GM23338 (cell line): ENCODE measurements around the gene GDPD2.

Experiments
- CTCF ChIP-seq, 2 experiments: fragments of 200-600 bp in 1 of 2; sonication (generic) in 1 of 2; conservative IDR thresholded peaks; 2 replicates each; pipeline versions ENCODE4 v1.5.1 to v1.6.1; 2016 to 2017; ENCODE audit warnings: antibody characterized with exemption in 2 of 2, low read depth in 2 of 2, mild to moderate bottlenecking in 2 of 2, moderate library complexity in 1 of 2
- POLR2AphosphoS5 ChIP-seq: IDR thresholded peaks from 2 replicates; pipeline ENCODE4 v1.6.1; 2016; ENCODE audit warnings: antibody characterized with exemption, low read depth
- ZNF462 ChIP-seq: fragments of 250-450 bp; sonication (Bioruptor Pico); IDR thresholded peaks from 2 replicates; pipeline ENCODE4 v1.5.0; 2020; ENCODE audit warnings: mild to moderate bottlenecking, moderate library complexity

GRCh38 chrX:70452143-70452733 is 29.1 kb downstream of the GDPD2 start:
- TF ChIP-seq ZNF462 (CRISPR knock-in tag) (no peak), CTCF (conservative IDR thresholded peaks at IDR 0.05; ENCODE audit: low read depth in 2 of 2) (peak; percentile 56 to 58), POLR2AphosphoS5 (0 out of 2 replicates have a peak, but pooled peaks have one; percentile 23)
